H9 (cell line): ENCODE measurements around the gene APOA1. TPM values are rescaled to one million over a fixed set of nuclear protein-coding genes. Genes with fewer than 3 reads are reported as not detected.

ENCODE experiments used
- DNase-seq: peaks from one replicate; pipeline ENCODE4 v3.0.0-alpha.2; 2017
- H2AFZ ChIP-seq: one replicate; pipeline ENCODE4 v1.6.1; 2013; ENCODE audit warnings: mild to moderate bottlenecking, low read length, control low read depth, moderate library complexity
- H2AK5ac ChIP-seq: 2 replicates; pipeline ENCODE4 v1.6.1; 2013; ENCODE audit warnings: low read length, control low read depth, mixed read lengths; ENCODE audit not compliant: insufficient read length
- H2BK120ac ChIP-seq: one replicate; pipeline ENCODE4 v1.6.1; 2013; ENCODE audit warnings: low read depth, mild to moderate bottlenecking, low read length, control low read depth, inconsistent platforms; ENCODE audit not compliant: poor library complexity, severe bottlenecking
- H2BK12ac ChIP-seq: 2 replicates; pipeline ENCODE4 v1.6.1; 2013; ENCODE audit warnings: low read length, control low read depth, mixed read lengths, low read depth; ENCODE audit not compliant: insufficient read length
- H2BK15ac ChIP-seq: 2 replicates; pipeline ENCODE4 v1.6.1; 2013; ENCODE audit warnings: low read depth, low read length, control low read depth
- H2BK20ac ChIP-seq: one replicate; pipeline ENCODE4 v1.6.1; 2013; ENCODE audit warnings: low read depth, mild to moderate bottlenecking, low read length, control low read depth, inconsistent platforms; ENCODE audit not compliant: poor library complexity, severe bottlenecking
- H2BK5ac ChIP-seq: 2 replicates; pipeline ENCODE4 v1.6.1; 2013; ENCODE audit warnings: low read length, control low read depth, mixed read lengths; ENCODE audit not compliant: insufficient read length
- H3K14ac ChIP-seq: 2 replicates; pipeline ENCODE4 v1.6.1; 2013; ENCODE audit warnings: low read length, control low read depth; ENCODE audit not compliant: insufficient read depth
- H3K18ac ChIP-seq: 2 replicates; pipeline ENCODE4 v1.6.1; 2013; ENCODE audit warnings: low read depth, mild to moderate bottlenecking, mixed read lengths, low read length, control low read depth; ENCODE audit not compliant: insufficient read length
- H3K23ac ChIP-seq: 2 replicates; pipeline ENCODE4 v1.6.1; 2013; ENCODE audit warnings: low read length, control low read depth, mixed read lengths, low read depth; ENCODE audit not compliant: insufficient read length
- H3K23me2 ChIP-seq: 2 replicates; pipeline ENCODE4 v1.6.1; 2013; ENCODE audit warnings: low read depth, mild to moderate bottlenecking, mixed read lengths, low read length, control low read depth; ENCODE audit not compliant: insufficient read length, poor library complexity, severe bottlenecking
- H3K27ac ChIP-seq: 2 replicates; pipeline ENCODE4 v1.5.1; 2013; ENCODE audit warnings: low read length, control low read depth, mixed read lengths, low read depth; ENCODE audit not compliant: insufficient read length
- H3K27me3 ChIP-seq: 2 replicates; pipeline ENCODE4 v1.6.1; 2013; ENCODE audit warnings: low read length, control low read depth, inconsistent platforms; ENCODE audit not compliant: insufficient read depth
- H3K4ac ChIP-seq: 2 replicates; pipeline ENCODE4 v1.6.1; 2013; ENCODE audit warnings: low read depth, mild to moderate bottlenecking, control low read depth, inconsistent platforms, low read length, moderate library complexity
- H3K4me1 ChIP-seq: 2 replicates; pipeline ENCODE4 v1.6.1; 2013; ENCODE audit warnings: low read length, control low read depth, inconsistent platforms; ENCODE audit not compliant: insufficient read depth
- H3K4me2 ChIP-seq: 2 replicates; pipeline ENCODE4 v1.6.1; 2013; ENCODE audit warnings: low read length, control low read depth, mixed read lengths; ENCODE audit not compliant: insufficient read length, insufficient read depth
- H3K56ac ChIP-seq: 2 replicates; pipeline ENCODE4 v1.6.1; 2013; ENCODE audit warnings: low read depth, mild to moderate bottlenecking, mixed read lengths, low read length, control low read depth; ENCODE audit not compliant: insufficient read length
- H3K79me1 ChIP-seq: 2 replicates; pipeline ENCODE4 v1.6.1; 2013; ENCODE audit warnings: low read depth, mild to moderate bottlenecking, moderate library complexity, low read length, control low read depth, inconsistent platforms; ENCODE audit not compliant: insufficient read depth, poor library complexity, severe bottlenecking
- H3K79me2 ChIP-seq: 2 replicates; pipeline ENCODE4 v1.6.1; 2013; ENCODE audit warnings: low read length, control low read depth, inconsistent platforms; ENCODE audit not compliant: insufficient read depth
- H3K9ac ChIP-seq: 2 replicates; pipeline ENCODE4 v1.6.1; 2013; ENCODE audit warnings: low read length, control low read depth, mixed read lengths; ENCODE audit not compliant: insufficient read length; ENCODE audit errors: extremely low read depth
- H3K9me3 ChIP-seq: one replicate; pipeline ENCODE4 v1.6.1; 2013; ENCODE audit warnings: low read depth, low read length, inconsistent platforms; ENCODE audit not compliant: control insufficient read depth
- H3T11ph ChIP-seq: one replicate; pipeline ENCODE4 v1.6.1; 2013; ENCODE audit warnings: mild to moderate bottlenecking, low read length, control low read depth, inconsistent platforms
- H4K20me1 ChIP-seq: one replicate; pipeline ENCODE4 v1.6.1; 2013; ENCODE audit not compliant: control insufficient read depth, insufficient read length, insufficient read depth
- H4K5ac ChIP-seq: 2 replicates; pipeline ENCODE4 v1.6.1; 2013; ENCODE audit warnings: low read depth, mild to moderate bottlenecking, mixed read lengths, low read length, control low read depth; ENCODE audit not compliant: insufficient read length
- H4K8ac ChIP-seq: replicated peaks from 2 replicates; pipeline ENCODE4 v1.6.1; 2013; ENCODE audit warnings: low read length, control low read depth, mixed read lengths, low read depth; ENCODE audit not compliant: insufficient read length
- H4K91ac ChIP-seq: 2 replicates; pipeline ENCODE4 v1.6.1; 2013; ENCODE audit warnings: low read depth, mild to moderate bottlenecking, moderate library complexity, mixed read lengths, low read length, control low read depth; ENCODE audit not compliant: insufficient read length
- H3K27ac Mint-ChIP-seq, 3 experiments: 2 replicates in 2 of 3; 3 replicates in 1 of 3; pipeline ENCODE4 v1.8.0; 2020 to 2021; ENCODE audit warnings: mixed read lengths in 3 of 3, mild to moderate bottlenecking in 1 of 3, moderate library complexity in 1 of 3
- H3K27me3 Mint-ChIP-seq: 2 replicates; pipeline ENCODE4 v1.8.0; 2021; ENCODE audit warnings: low read depth, mild to moderate bottlenecking, moderate library complexity, mixed read lengths
- H3K36me3 Mint-ChIP-seq, 3 experiments: 2 replicates in 2 of 3; 3 replicates in 1 of 3; pipeline ENCODE4 v1.8.0; 2020 to 2021; ENCODE audit warnings: low read depth in 3 of 3, mixed read lengths in 3 of 3; ENCODE audit not compliant: insufficient read depth in 1 of 3
- H3K4me1 Mint-ChIP-seq, 2 experiments: 2 replicates each; pipeline ENCODE4 v1.8.0; 2020; ENCODE audit warnings: mixed read lengths in 2 of 2
- H3K4me3 Mint-ChIP-seq, 2 experiments: 2 replicates in 1 of 2; 3 replicates in 1 of 2; pipeline ENCODE4 v1.8.0; 2020 to 2021; ENCODE audit warnings: mild to moderate bottlenecking in 2 of 2, mixed read lengths in 2 of 2, moderate library complexity in 1 of 2
- H3K9me3 Mint-ChIP-seq, 2 experiments: 2 replicates in 1 of 2; 3 replicates in 1 of 2; pipeline ENCODE4 v1.8.0; 2020; ENCODE audit warnings: mild to moderate bottlenecking in 2 of 2, mixed read lengths in 2 of 2, moderate library complexity in 1 of 2
- CTCF ChIP-seq: fragments of 200-600 bp; sonication (generic); conservative IDR thresholded peaks from 3 replicates; pipeline ENCODE4 v1.8.0; 2021; ENCODE audit warnings: antibody characterized with exemption, mild to moderate bottlenecking
- WGBS: extraction: QIAGEN DNeasy Blood & Tissue Kit; methylation state at CpG from one replicate; pipeline ENCODE4 v1.1.7; 2013; ENCODE audit warnings: missing lambda C conversion rate, low lambda C conversion rate, mixed read lengths; ENCODE audit not compliant: insufficient read length; ENCODE audit errors: extremely low coverage; 5-methylcytosine and 5-hydroxymethylcytosine counted together
- total RNA-seq: library from RNA; stranded (reverse); gene quantifications from 2 replicates; pipeline ENCODE4 v1.2.1, GENCODE V29; 2021

APOA1 gene
- total RNA-seq, 1 experiment from 2014 or later: 0.68 TPM

- no peak; the same call in 2 of the 3 replicates for TF ChIP-seq CTCF
- Mint-ChIP-seq H3K4me3 (no peak overlapping the region), H3K27me3 (no peaks in the 10 kb centered on the region), H3K27ac (no peak overlapping the region), H3K4me1 (no peaks in the 10 kb centered on the region), H3K36me3 (peaks cover 17 to 70% (median 63%) of the 10 kb centered on the region in 3 experiments; a peak in 6 of 7 replicates), H3K9me3 (no peaks in the 10 kb centered on the region)
- H3K56ac ChIP-seq: no peak overlapping the region
- H3K9me3 ChIP-seq: no peaks in the 10 kb centered on the region
- H4K20me1 ChIP-seq: peaks cover 2% of the 10 kb centered on the region
- H3K23me2 ChIP-seq: no peaks in the 10 kb centered on the region
- H2BK5ac ChIP-seq: no peak overlapping the region
- no CpG with 5 or more reads among the region's 4 CpGs for WGBS
- no peak overlapping the region for H4K5ac ChIP-seq
- H2BK12ac ChIP-seq: no peak overlapping the region
- no peaks in the 10 kb centered on the region for H3K27me3 ChIP-seq
- no peak overlapping the region for H3T11ph ChIP-seq
- no peak overlapping the region for H2AK5ac ChIP-seq
- H4K8ac ChIP-seq: no peak overlapping the region
- no peak overlapping the region for H2BK15ac ChIP-seq
- no peak overlapping the region for H2AFZ ChIP-seq
- no peak overlapping the region for H3K4ac ChIP-seq
- no peak overlapping the region for H3K23ac ChIP-seq
- H3K18ac ChIP-seq: no peak overlapping the region
- H3K4me1 ChIP-seq: no peaks in the 10 kb centered on the region
- H3K4me2 ChIP-seq: no peak overlapping the region
- H3K14ac ChIP-seq: no peak overlapping the region
- H3K79me1 ChIP-seq: no peaks in the 10 kb centered on the region
- no peak for DNase-seq
- no peak overlapping the region for H2BK120ac ChIP-seq
- H3K27ac ChIP-seq: no peak overlapping the region
- no peak overlapping the region for H3K9ac ChIP-seq
- H4K91ac ChIP-seq: no peak overlapping the region
- no peak overlapping the region for H2BK20ac ChIP-seq
- no peaks in the 10 kb centered on the region for H3K79me2 ChIP-seq
Observed at GRCh38 chr11:116869610-116870009, 32.2 kb upstream of the APOA1 start.
